ENCODE data around the gene EHD1. TPM values are rescaled to one million over a fixed set of nuclear protein-coding genes. Genes with fewer than 3 reads are reported as not detected.

Gene EHD1
- total RNA-seq, 4 donors from 2014 or later: 67.9 to 202 (median 116) TPM

DNA sequence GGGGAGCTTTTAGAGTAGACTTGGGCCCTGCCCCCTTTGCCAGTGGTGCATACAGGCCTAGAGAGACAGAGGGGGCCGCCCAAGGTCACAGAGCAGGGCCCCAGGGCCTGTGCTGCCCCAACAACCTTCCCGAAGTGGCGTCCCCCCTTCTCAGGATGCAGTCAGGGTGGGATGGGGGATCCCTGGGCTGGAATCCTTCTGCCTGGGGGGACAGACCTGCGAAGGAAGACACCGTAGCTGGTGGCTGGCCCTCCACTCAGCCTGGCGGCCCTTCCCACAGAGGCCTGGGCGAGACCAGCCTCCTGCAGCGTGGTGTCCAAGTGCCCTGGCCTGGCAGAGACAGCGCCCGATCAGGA, 14.4 kb upstream of the EHD1 start:
- Histone ChIP-seq H3K27me3 (no peaks in the 10 kb centered on the region), H3K4me1 (peaks cover 16 to 27% (median 21%) of the 10 kb centered on the region in 4 donors), H3K4me3 (peak overlapping the region; percentile 21 to 72 (median 60)), H3K27ac (peak overlapping the region; percentile 88 to 96 (median 94)), H3K9me3 (no peaks in the 10 kb centered on the region), H3K36me3 (peaks cover 0 to 8% (median 2%) of the 10 kb centered on the region in 4 donors)
- no peak for TF ChIP-seq EP300 (IDR thresholded peaks at IDR 0.05; ENCODE audit: low read depth)
- no peak for TF ChIP-seq POLR2AphosphoS5 (IDR thresholded peaks at IDR 0.05)
- no peak for TF ChIP-seq POLR2A (IDR thresholded peaks at IDR 0.05)
- TF ChIP-seq, protein P1, sequence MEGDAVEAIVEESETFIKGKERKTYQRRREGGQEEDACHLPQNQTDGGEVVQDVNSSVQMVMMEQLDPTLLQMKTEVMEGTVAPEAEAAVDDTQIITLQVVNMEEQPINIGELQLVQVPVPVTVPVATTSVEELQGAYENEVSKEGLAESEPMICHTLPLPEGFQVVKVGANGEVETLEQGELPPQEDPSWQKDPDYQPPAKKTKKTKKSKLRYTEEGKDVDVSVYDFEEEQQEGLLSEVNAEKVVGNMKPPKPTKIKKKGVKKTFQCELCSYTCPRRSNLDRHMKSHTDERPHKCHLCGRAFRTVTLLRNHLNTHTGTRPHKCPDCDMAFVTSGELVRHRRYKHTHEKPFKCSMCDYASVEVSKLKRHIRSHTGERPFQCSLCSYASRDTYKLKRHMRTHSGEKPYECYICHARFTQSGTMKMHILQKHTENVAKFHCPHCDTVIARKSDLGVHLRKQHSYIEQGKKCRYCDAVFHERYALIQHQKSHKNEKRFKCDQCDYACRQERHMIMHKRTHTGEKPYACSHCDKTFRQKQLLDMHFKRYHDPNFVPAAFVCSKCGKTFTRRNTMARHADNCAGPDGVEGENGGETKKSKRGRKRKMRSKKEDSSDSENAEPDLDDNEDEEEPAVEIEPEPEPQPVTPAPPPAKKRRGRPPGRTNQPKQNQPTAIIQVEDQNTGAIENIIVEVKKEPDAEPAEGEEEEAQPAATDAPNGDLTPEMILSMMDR (IDR thresholded peaks at IDR 0.05): no peak
- no peak for DNase-seq
- WGBS, 2 donors (ENCODE audit: low coverage in 1 of 2): 55% methylated on average over 8 of the region's 10 CpGs; no CpG with 5 or more reads in 1 of the 2 donors
- intact Hi-C loops (cut with DNase I; ENCODE audit: low total_unique reads) (no loop called here), in situ Hi-C loops (cut with MboI; ENCODE audit: low pct_ligation_motif_present in 1 of 4, low pct_unique_long_range_greater_than_20kb in 1 of 4, low sequenced_read_pairs in 3 of 4) (loop anchor here in 3 of 4 donors (5.0 to 10.0 kb wide), 2 partner anchors 46 to 48 kb away; partner anchors contain the start of gene CDC42BPG (in 1 of the 3))

DNA sequence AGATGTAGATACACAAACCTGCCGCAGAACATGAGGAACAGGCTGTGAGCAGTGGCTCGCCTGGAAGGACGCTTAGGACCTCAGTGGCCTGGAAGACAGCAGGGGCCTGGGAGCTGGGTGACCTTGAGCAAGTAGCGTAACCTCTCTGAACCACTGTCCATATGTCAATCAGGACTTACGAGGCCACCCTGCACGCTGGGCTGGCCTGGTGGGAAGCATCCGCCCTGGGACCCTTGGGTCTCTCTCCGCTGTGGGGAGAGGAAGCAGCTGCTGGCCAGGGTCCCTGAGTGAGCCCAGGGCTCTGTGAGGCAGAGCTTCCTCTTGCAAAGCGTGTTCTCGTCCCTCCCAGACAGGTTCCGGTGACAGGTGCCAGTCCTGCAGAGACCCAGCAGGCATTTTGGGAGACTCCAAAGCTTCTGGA, 14.0 kb upstream of the EHD1 start:
- in situ Hi-C loops (cut with MboI; ENCODE audit: low pct_ligation_motif_present in 1 of 4, low pct_unique_long_range_greater_than_20kb in 1 of 4, low sequenced_read_pairs in 3 of 4) (loop anchor here in 3 of 4 donors (5.0 to 10.0 kb wide), 2 partner anchors 45 to 48 kb away; partner anchors contain the start of gene CDC42BPG (in 1 of the 3)), intact Hi-C loops (cut with DNase I; ENCODE audit: low total_unique reads) (no loop called here)
- peaks cover 19 to 31% (median 24%) of the 10 kb centered on the region in 4 donors for H3K4me1 ChIP-seq
- DNase-seq: peak; percentile 39
- H3K36me3 ChIP-seq: peaks cover 0 to 4% (median 2%) of the 10 kb centered on the region in 4 donors
- H3K4me3 ChIP-seq: peak overlapping the region; percentile 21 to 72 (median 60)
- no peak for TF ChIP-seq EP300 (IDR thresholded peaks at IDR 0.05; ENCODE audit: low read depth)
- peak in 1 of 3 donors; percentile 66 for TF ChIP-seq POLR2AphosphoS5 (IDR thresholded peaks at IDR 0.05)
- H3K27me3 ChIP-seq: no peaks in the 10 kb centered on the region
- no peaks in the 10 kb centered on the region for H3K9me3 ChIP-seq
- peak overlapping the region; percentile 88 to 96 (median 94) for H3K27ac ChIP-seq
- 37 to 39% methylated on average over 2 to 11 of the region's 11 CpGs for WGBS, 2 donors (ENCODE audit: low coverage in 1 of 2)

DNA sequence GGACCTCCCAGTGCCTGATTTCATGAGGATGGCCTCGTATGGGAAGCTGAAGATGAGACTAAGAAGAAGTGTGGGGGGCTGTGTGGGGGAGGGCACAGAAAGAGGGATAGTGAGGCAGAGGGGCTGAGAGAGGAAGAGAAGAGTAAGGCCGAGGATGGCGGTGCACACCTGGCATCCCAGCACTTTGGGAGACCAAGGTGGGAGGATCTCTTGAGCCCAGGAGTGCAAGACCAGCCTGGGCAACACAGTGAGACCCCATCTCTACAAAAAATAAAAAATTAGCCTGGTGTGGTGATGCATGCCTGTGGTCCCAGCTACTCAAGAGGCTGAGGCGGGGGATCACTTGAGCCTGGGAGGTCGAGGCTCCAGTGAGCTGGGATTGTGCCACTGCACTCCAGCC, 13.5 kb upstream of the EHD1 start:
- H3K4me1 ChIP-seq: peaks cover 20 to 37% (median 24%) of the 10 kb centered on the region in 4 donors
- TF ChIP-seq POLR2AphosphoS5 (IDR thresholded peaks at IDR 0.05) (no peak), POLR2A (IDR thresholded peaks at IDR 0.05) (no peak)
- in situ Hi-C loops (cut with MboI; ENCODE audit: low pct_ligation_motif_present in 1 of 4, low pct_unique_long_range_greater_than_20kb in 1 of 4, low sequenced_read_pairs in 3 of 4) (loop anchor here in 3 of 4 donors (5.0 to 10.0 kb wide), 2 partner anchors 45 to 47 kb away; partner anchors contain the start of gene CDC42BPG (in 1 of the 3)), intact Hi-C loops (cut with DNase I; ENCODE audit: low total_unique reads) (no loop called here)
- H3K27ac ChIP-seq: peak overlapping the region; percentile 88 to 96 (median 94)
- H3K9me3 ChIP-seq: no peaks in the 10 kb centered on the region
- H3K36me3 ChIP-seq: peaks cover 0 to 3% (median 0%) of the 10 kb centered on the region in 4 donors
- 0 to 47% methylated on average over 1 to 5 of the region's 5 CpGs for WGBS, 2 donors (ENCODE audit: low coverage in 1 of 2)
- peak overlapping the region; percentile 21 to 72 (median 60) for H3K4me3 ChIP-seq
- H3K27me3 ChIP-seq: no peaks in the 10 kb centered on the region
- DNase-seq: no peak

DNA sequence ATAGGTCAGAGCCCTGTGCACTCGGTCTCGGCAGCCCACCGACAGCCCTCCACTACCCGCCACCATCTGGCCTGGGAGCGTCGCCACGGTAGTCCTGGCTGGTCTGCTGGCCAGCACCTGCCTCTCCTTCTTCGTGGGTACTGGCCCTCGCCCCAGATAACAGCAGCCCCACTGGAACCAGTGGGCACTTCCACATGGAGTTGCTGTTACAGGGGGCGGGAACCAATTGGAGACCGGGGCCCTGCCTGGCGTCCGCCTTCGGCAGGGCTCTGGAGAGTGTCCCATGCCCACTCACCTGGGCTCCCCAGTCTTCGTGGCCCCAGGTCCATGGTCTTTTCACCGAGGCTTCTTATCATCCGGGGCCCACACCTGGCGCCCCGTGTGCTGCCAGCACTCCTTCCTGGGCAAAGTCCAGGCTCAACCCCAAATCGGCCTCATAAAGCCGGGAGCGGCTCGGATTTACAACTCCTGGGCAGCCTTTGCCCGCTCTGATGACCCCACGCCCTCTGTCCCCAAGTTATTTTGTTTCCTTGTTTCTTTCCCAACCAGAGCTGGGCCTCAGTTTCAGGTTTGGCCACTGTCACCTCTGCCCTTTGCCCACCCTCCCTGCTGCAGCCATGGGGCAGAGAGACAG, 12.9 kb upstream of the EHD1 start:
- H3K27ac ChIP-seq: peak overlapping the region; percentile 88 to 96 (median 94)
- 37 to 68% methylated on average over 6 to 25 of the region's 25 CpGs for WGBS, 2 donors (ENCODE audit: low coverage in 1 of 2)
- H3K36me3 ChIP-seq: peaks cover 0 to 3% (median 0%) of the 10 kb centered on the region in 4 donors
- no peaks in the 10 kb centered on the region for H3K27me3 ChIP-seq
- in situ Hi-C loops (cut with MboI; ENCODE audit: low pct_ligation_motif_present in 1 of 4, low pct_unique_long_range_greater_than_20kb in 1 of 4, low sequenced_read_pairs in 3 of 4) (loop anchor here in 3 of 4 donors (5.0 to 10.0 kb wide), 2 partner anchors 44 to 47 kb away; partner anchors contain the start of gene CDC42BPG (in 1 of the 3)), intact Hi-C loops (cut with DNase I; ENCODE audit: low total_unique reads) (no loop called here)
- peak; percentile 87 for DNase-seq
- H3K4me1 ChIP-seq: peaks cover 20 to 38% (median 24%) of the 10 kb centered on the region in 4 donors
- peak overlapping the region; percentile 21 to 72 (median 60) for H3K4me3 ChIP-seq
- TF ChIP-seq POLR2A (IDR thresholded peaks at IDR 0.05) (peak; percentile 72), EP300 (IDR thresholded peaks at IDR 0.05; ENCODE audit: low read depth) (peak; percentile 80), POLR2AphosphoS5 (IDR thresholded peaks at IDR 0.05) (peak in 2 of 3 donors; percentile 73 to 85)
- TF ChIP-seq, protein P1 (IDR thresholded peaks at IDR 0.05): no peak
- H3K9me3 ChIP-seq: no peaks in the 10 kb centered on the region

DNA sequence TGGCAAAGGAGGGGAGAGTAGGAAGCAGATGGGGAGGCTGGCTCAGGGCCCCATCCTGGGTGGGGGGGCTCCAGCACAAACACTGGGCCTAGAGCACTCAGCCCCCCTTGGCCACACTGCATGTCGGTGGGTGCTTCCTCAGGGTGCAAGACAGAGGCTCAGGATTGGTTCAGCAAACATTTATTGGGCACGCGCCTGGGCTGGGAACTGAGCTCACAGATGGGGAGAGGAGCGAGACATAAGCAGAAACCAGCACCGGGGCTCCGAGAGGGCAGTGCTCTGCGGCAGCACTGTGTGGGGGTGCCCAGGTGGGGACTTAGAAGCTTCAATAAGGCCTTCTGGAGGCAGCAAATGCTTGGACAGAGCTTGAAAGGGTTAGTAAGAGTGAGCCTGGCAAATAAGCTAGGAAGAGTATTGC, 12.1 kb upstream of the EHD1 start:
- Histone ChIP-seq H3K9me3 (no peaks in the 10 kb centered on the region), H3K27me3 (no peaks in the 10 kb centered on the region), H3K4me1 (peaks cover 20 to 46% (median 24%) of the 10 kb centered on the region in 4 donors), H3K4me3 (peak overlapping the region; percentile 14 to 72 (median 60)), H3K27ac (peak overlapping the region; percentile 88 to 96 (median 94)), H3K36me3 (peaks cover 0 to 3% (median 0%) of the 10 kb centered on the region in 4 donors)
- in situ Hi-C loops (cut with MboI; ENCODE audit: low pct_ligation_motif_present in 1 of 4, low pct_unique_long_range_greater_than_20kb in 1 of 4, low sequenced_read_pairs in 3 of 4) (loop anchor here in 3 of 4 donors (5.0 to 10.0 kb wide), 2 partner anchors 43 to 46 kb away; partner anchors contain the start of gene CDC42BPG (in 1 of the 3)), intact Hi-C loops (cut with DNase I; ENCODE audit: low total_unique reads) (no loop called here)
- DNase-seq: peak; percentile 37
- 60% methylated on average over 7 of the region's 7 CpGs; no CpG with 5 or more reads in 1 of the 2 donors for WGBS, 2 donors (ENCODE audit: low coverage in 1 of 2)
- TF ChIP-seq POLR2A (IDR thresholded peaks at IDR 0.05) (no peak), POLR2AphosphoS5 (IDR thresholded peaks at IDR 0.05) (peak in 1 of 3 donors; percentile 2)
